Measurements from ENCODE around the gene MLX.

- TF ChIP-seq TAF1 (IDR thresholded peaks at IDR 0.05; ENCODE audit: borderline replicate concordance, low read depth, low read length) (peak; percentile 49; the same call in 1 of the 2 replicates), PBX3 (IDR thresholded peaks at IDR 0.05; ENCODE audit: insufficient replicate concordance, low read depth, low read length) (peak; percentile 90), PRDM15 (CRISPR knock-in tag; IDR thresholded peaks at IDR 0.05) (no peak), SIN3A (IDR thresholded peaks at IDR 0.05; ENCODE audit: low read depth, low read length) (peak; percentile 59; the same call in 1 of the 2 replicates), SRF (IDR thresholded peaks at IDR 0.05; ENCODE audit: low read depth in 2 of 2, low read length in 2 of 2) (no peak), RFX5 (IDR thresholded peaks at IDR 0.05; ENCODE audit: low read depth, low read length) (no peak; the same call in 1 of the 2 replicates), POLR2A (IDR thresholded peaks at IDR 0.05; ENCODE audit: low read depth, low read length) (peak; percentile 91), EZH2 (IDR thresholded peaks at IDR 0.05; ENCODE audit: borderline replicate concordance, control insufficient read depth, low read depth, low read length) (no peak), ATF7 (IDR thresholded peaks at IDR 0.05; ENCODE audit: low read depth) (no peak)
- TF ChIP-seq, protein P1, sequence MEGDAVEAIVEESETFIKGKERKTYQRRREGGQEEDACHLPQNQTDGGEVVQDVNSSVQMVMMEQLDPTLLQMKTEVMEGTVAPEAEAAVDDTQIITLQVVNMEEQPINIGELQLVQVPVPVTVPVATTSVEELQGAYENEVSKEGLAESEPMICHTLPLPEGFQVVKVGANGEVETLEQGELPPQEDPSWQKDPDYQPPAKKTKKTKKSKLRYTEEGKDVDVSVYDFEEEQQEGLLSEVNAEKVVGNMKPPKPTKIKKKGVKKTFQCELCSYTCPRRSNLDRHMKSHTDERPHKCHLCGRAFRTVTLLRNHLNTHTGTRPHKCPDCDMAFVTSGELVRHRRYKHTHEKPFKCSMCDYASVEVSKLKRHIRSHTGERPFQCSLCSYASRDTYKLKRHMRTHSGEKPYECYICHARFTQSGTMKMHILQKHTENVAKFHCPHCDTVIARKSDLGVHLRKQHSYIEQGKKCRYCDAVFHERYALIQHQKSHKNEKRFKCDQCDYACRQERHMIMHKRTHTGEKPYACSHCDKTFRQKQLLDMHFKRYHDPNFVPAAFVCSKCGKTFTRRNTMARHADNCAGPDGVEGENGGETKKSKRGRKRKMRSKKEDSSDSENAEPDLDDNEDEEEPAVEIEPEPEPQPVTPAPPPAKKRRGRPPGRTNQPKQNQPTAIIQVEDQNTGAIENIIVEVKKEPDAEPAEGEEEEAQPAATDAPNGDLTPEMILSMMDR (IDR thresholded peaks at IDR 0.05 in 2 of 3, conservative IDR thresholded peaks at IDR 0.05 in 1 of 3; ENCODE audit: control insufficient read depth in 2 of 3, extremely low read depth in 1 of 3, insufficient read depth in 1 of 3, low read depth in 3 of 3, low read length in 3 of 3) = peak; percentile 16 to 24 (median 20); a peak in 2 of 6 replicates
Measured at GRCh38 chr17:42609182-42609813, 42.4 kb downstream of the MLX start, which contains the start of the genes RETREG3 and TUBG1.
